Measurements from ENCODE around the gene DARS1. TPM values are rescaled to one million over a fixed set of nuclear protein-coding genes. Genes with fewer than 3 reads are reported as not detected.
A peak's percentile ranks its signal among the peaks of the same experiment; 100 is the strongest.

Gene DARS1
- polyA plus RNA-seq, 6 donors from 2014 or later: 143 to 226 (median 172) TPM

- H3K4me1 Mint-ChIP-seq: peaks cover 24 to 41% (median 35%) of the 10 kb centered on the region in 3 donors
- peak overlapping the region in 1 of 6 donors; percentile 29 for H3K27ac Mint-ChIP-seq
- ATAC-seq (ENCODE audit: low read depth in 2 of 2) (no peak), DNase-seq (no peak)
- no peaks in the 10 kb centered on the region for H3K36me3 Mint-ChIP-seq
- H3K27me3 Mint-ChIP-seq: peaks cover 0 to 11% (median 0%) of the 10 kb centered on the region in 3 donors
- peaks cover 0 to 3% (median 0%) of the 10 kb centered on the region in 7 donors for H3K9me3 Mint-ChIP-seq
- H3K4me3 Mint-ChIP-seq: no peak overlapping the region
Observed at GRCh38 chr2:136023416-136023815, 38.0 kb upstream of the DARS1 start.

- DNase-seq: no peak
- no peak overlapping the region for H3K4me3 Mint-ChIP-seq
- H3K27ac Mint-ChIP-seq: no peak overlapping the region
Observed at GRCh38 chr2:136022396-136023146, 37.1 kb upstream of the DARS1 start.

GRCh38 chr2:136021976-136022375, 36.5 kb upstream of the DARS1 start:
- H3K4me3 Mint-ChIP-seq: no peak overlapping the region
- H3K4me1 Mint-ChIP-seq: peaks cover 25 to 37% (median 36%) of the 10 kb centered on the region in 3 donors
- no peaks in the 10 kb centered on the region for H3K36me3 Mint-ChIP-seq
- no peak for DNase-seq
- H3K9me3 Mint-ChIP-seq: peaks cover 0 to 3% (median 0%) of the 10 kb centered on the region in 7 donors
- peaks cover 0 to 11% (median 0%) of the 10 kb centered on the region in 3 donors for H3K27me3 Mint-ChIP-seq
- H3K27ac Mint-ChIP-seq: peak overlapping the region in 1 of 6 donors; percentile 35
- no peak for ATAC-seq (ENCODE audit: low read depth in 2 of 2)

More at GRCh38 chr2:136022396-136023146, 37.1 kb upstream of the DARS1 start:
- Mint-ChIP-seq H3K9me3 (peaks cover 0 to 3% (median 0%) of the 10 kb centered on the region in 7 donors), H3K36me3 (no peaks in the 10 kb centered on the region), H3K27me3 (peaks cover 0 to 11% (median 0%) of the 10 kb centered on the region in 3 donors), H3K4me1 (peaks cover 25 to 37% (median 36%) of the 10 kb centered on the region in 3 donors)
- no peak for ATAC-seq (ENCODE audit: low read depth in 2 of 2)

- Mint-ChIP-seq H3K27ac (peak overlapping the region in 3 of 6 donors; percentile 57 to 85 (median 74)), H3K27me3 (peaks cover 0 to 11% (median 0%) of the 10 kb centered on the region in 3 donors), H3K36me3 (no peaks in the 10 kb centered on the region), H3K9me3 (peaks cover 0 to 3% (median 0%) of the 10 kb centered on the region in 7 donors), H3K4me1 (peaks cover 25 to 37% (median 36%) of the 10 kb centered on the region in 3 donors), H3K4me3 (no peak overlapping the region)
- ATAC-seq (ENCODE audit: low read depth in 2 of 2) (no peak), DNase-seq (no peak)
Observed at GRCh38 chr2:136021406-136021805, 36.0 kb upstream of the DARS1 start.

- H3K4me1 Mint-ChIP-seq: peaks cover 24 to 36% (median 35%) of the 10 kb centered on the region in 3 donors
- H3K4me3 Mint-ChIP-seq: no peak overlapping the region
- no peak for DNase-seq
- H3K27me3 Mint-ChIP-seq: peaks cover 0 to 11% (median 0%) of the 10 kb centered on the region in 3 donors
- no peaks in the 10 kb centered on the region for H3K36me3 Mint-ChIP-seq
- ATAC-seq (ENCODE audit: low read depth in 2 of 2): no peak
- peak overlapping the region in 2 of 6 donors; percentile 60 to 85 for H3K27ac Mint-ChIP-seq
- peaks cover 0 to 3% (median 0%) of the 10 kb centered on the region in 7 donors for H3K9me3 Mint-ChIP-seq
Observed at GRCh38 chr2:136020831-136021230, 35.4 kb upstream of the DARS1 start.

GRCh38 chr2:136019825-136020224, 34.4 kb upstream of the DARS1 start:
- H3K9me3 Mint-ChIP-seq: no peaks in the 10 kb centered on the region
- peaks cover 0 to under 1% (median 0%) of the 10 kb centered on the region in 3 donors for H3K27me3 Mint-ChIP-seq
- H3K27ac Mint-ChIP-seq: peak overlapping the region; percentile 33 to 78 (median 57)

GRCh38 chr2:136019306-136019705, 33.9 kb upstream of the DARS1 start:
- peak; percentile 56 for DNase-seq
- Mint-ChIP-seq H3K27ac (peak overlapping the region; percentile 3 to 78 (median 53)), H3K4me1 (peaks cover 17 to 24% (median 24%) of the 10 kb centered on the region in 3 donors), H3K36me3 (no peaks in the 10 kb centered on the region), H3K4me3 (peak overlapping the region in 3 of 8 donors; percentile 6 to 73 (median 18)), H3K27me3 (no peaks in the 10 kb centered on the region), H3K9me3 (no peaks in the 10 kb centered on the region)
- peak; percentile 95 to 96 for ATAC-seq (ENCODE audit: low read depth in 2 of 2)

More at GRCh38 chr2:136019825-136020224, 34.4 kb upstream of the DARS1 start:
- peaks cover 14 to 26% (median 25%) of the 10 kb centered on the region in 3 donors for H3K4me1 Mint-ChIP-seq
- ATAC-seq (ENCODE audit: low read depth in 2 of 2) (no peak), DNase-seq (no peak)
- peak overlapping the region in 3 of 8 donors; percentile 6 to 73 (median 18) for H3K4me3 Mint-ChIP-seq
- H3K36me3 Mint-ChIP-seq: no peaks in the 10 kb centered on the region

GRCh38 chr2:136017786-136018185, 32.4 kb upstream of the DARS1 start:
- ATAC-seq (ENCODE audit: low read depth in 2 of 2) (no peak), DNase-seq (no peak)
- Mint-ChIP-seq H3K36me3 (no peaks in the 10 kb centered on the region), H3K27ac (peak overlapping the region in 1 of 6 donors; percentile 56), H3K4me1 (peaks cover 22 to 34% (median 28%) of the 10 kb centered on the region in 3 donors), H3K27me3 (no peaks in the 10 kb centered on the region), H3K9me3 (no peaks in the 10 kb centered on the region), H3K4me3 (no peak overlapping the region)

- Mint-ChIP-seq H3K4me1 (peaks cover 22 to 41% (median 28%) of the 10 kb centered on the region in 3 donors), H3K4me3 (no peak overlapping the region), H3K36me3 (no peaks in the 10 kb centered on the region), H3K27me3 (no peaks in the 10 kb centered on the region), H3K27ac (no peak overlapping the region), H3K9me3 (no peaks in the 10 kb centered on the region)
- no peak for DNase-seq
- no peak for ATAC-seq (ENCODE audit: low read depth in 2 of 2)
Observed at GRCh38 chr2:136016836-136017235, 31.4 kb upstream of the DARS1 start.

- H3K9me3 Mint-ChIP-seq: no peaks in the 10 kb centered on the region
- H3K4me1 Mint-ChIP-seq: peaks cover 22 to 41% (median 28%) of the 10 kb centered on the region in 3 donors
- no peaks in the 10 kb centered on the region for H3K36me3 Mint-ChIP-seq
- ATAC-seq (ENCODE audit: low read depth in 2 of 2) (no peak), DNase-seq (no peak)
- no peak overlapping the region for H3K4me3 Mint-ChIP-seq
- peak overlapping the region in 1 of 6 donors; percentile 39 for H3K27ac Mint-ChIP-seq
- H3K27me3 Mint-ChIP-seq: no peaks in the 10 kb centered on the region
Observed at GRCh38 chr2:136016427-136016826, 31.0 kb upstream of the DARS1 start.

GRCh38 chr2:136015699-136016098, 30.3 kb upstream of the DARS1 start:
- H3K36me3 Mint-ChIP-seq: no peaks in the 10 kb centered on the region
- H3K4me3 Mint-ChIP-seq: no peak overlapping the region
- DNase-seq (no peak), ATAC-seq (ENCODE audit: low read depth in 2 of 2) (no peak)
- H3K27ac Mint-ChIP-seq: no peak overlapping the region
- H3K4me1 Mint-ChIP-seq: peaks cover 22 to 35% (median 24%) of the 10 kb centered on the region in 3 donors
- no peaks in the 10 kb centered on the region for H3K9me3 Mint-ChIP-seq
- no peaks in the 10 kb centered on the region for H3K27me3 Mint-ChIP-seq

- Mint-ChIP-seq H3K36me3 (no peaks in the 10 kb centered on the region), H3K4me3 (no peak overlapping the region), H3K9me3 (no peaks in the 10 kb centered on the region), H3K27me3 (no peaks in the 10 kb centered on the region), H3K4me1 (peaks cover 24 to 36% (median 27%) of the 10 kb centered on the region in 3 donors), H3K27ac (peak overlapping the region in 1 of 6 donors; percentile 75)
- ATAC-seq (ENCODE audit: low read depth in 2 of 2) (no peak), DNase-seq (no peak)
Observed at GRCh38 chr2:136014411-136014810, 29.0 kb upstream of the DARS1 start.

- Mint-ChIP-seq H3K27ac (peak overlapping the region in 2 of 6 donors; percentile 12 to 84), H3K36me3 (no peaks in the 10 kb centered on the region), H3K27me3 (no peaks in the 10 kb centered on the region), H3K4me3 (no peak overlapping the region), H3K9me3 (no peaks in the 10 kb centered on the region), H3K4me1 (peaks cover 22 to 36% (median 27%) of the 10 kb centered on the region in 3 donors)
- DNase-seq (no peak), ATAC-seq (ENCODE audit: low read depth in 2 of 2) (no peak)
Observed at GRCh38 chr2:136013955-136014354, 28.5 kb upstream of the DARS1 start.

Data from naive B cell (primary cell).